IMR-90 (cell line): ENCODE results near the gene TMC8. TPM values are rescaled to one million over a fixed set of nuclear protein-coding genes. Genes with fewer than 3 reads are reported as not detected.

Experiments
- ATAC-seq: fragments of 200-7000 bp; cut with Tn5 transposase; 2 replicates; pipeline ENCODE4 v1.9.1; 2020; ENCODE audit warnings: low read depth, mild to moderate bottlenecking, moderate library complexity
- BruUV-seq: library from RNA; stranded (reverse); fragments of 400-500 nt; replicated peaks from 2 replicates; lab custom pipeline; 2021; lab: Mats Ljungman, UMichigan
- CTCF ChIA-PET: fragments of 300-600 bp; formaldehyde crosslinking; extraction: SDS; loops from one replicate; lab custom pipeline; 2021; ENCODE audit warnings: antibody characterized with exemption; lab: Yijun Ruan, JAX
- POLR2A ChIA-PET: fragments of 300-600 bp; sonication (Branson Sonifier 250); formaldehyde crosslinking; loops from one replicate; lab custom pipeline; 2022; ENCODE audit warnings: antibody characterized with exemption; ENCODE audit not compliant: unreplicated experiment; lab: Charles Lee
- DNase-seq: peaks from one replicate; pipeline ENCODE4 v3.0.0; 2013
- H2AFZ ChIP-seq: replicated peaks from 2 replicates; pipeline ENCODE3; 2013; ENCODE audit warnings: low read length, mild to moderate bottlenecking; ENCODE audit not compliant: poor library complexity
- H2AK5ac ChIP-seq: 2 replicates; pipeline ENCODE4 v1.6.1; 2013; ENCODE audit warnings: low read depth, low read length, inconsistent platforms
- H2AK9ac ChIP-seq: replicated peaks from 2 replicates; pipeline ENCODE3; 2013; ENCODE audit warnings: mild to moderate bottlenecking, low read depth, low read length, moderate library complexity; ENCODE audit not compliant: poor library complexity
- H2BK120ac ChIP-seq: 2 replicates; pipeline ENCODE4 v1.6.1; 2013; ENCODE audit warnings: low read depth, low read length, inconsistent platforms
- H2BK15ac ChIP-seq: 3 replicates; pipeline ENCODE4 v1.6.1; 2013; ENCODE audit warnings: low read depth, low read length, inconsistent platforms
- H2BK20ac ChIP-seq: 2 replicates; pipeline ENCODE4 v1.6.1; 2013; ENCODE audit warnings: low read depth, mild to moderate bottlenecking, inconsistent platforms, low read length, moderate library complexity
- H2BK5ac ChIP-seq: 2 replicates; pipeline ENCODE4 v1.6.1; 2013; ENCODE audit warnings: mild to moderate bottlenecking, low read depth, low read length, inconsistent platforms; ENCODE audit not compliant: poor library complexity, severe bottlenecking
- H3K14ac ChIP-seq: replicated peaks from 2 replicates; pipeline ENCODE4 v1.6.1; 2013; ENCODE audit warnings: low read depth, low read length, inconsistent platforms
- H3K18ac ChIP-seq: 2 replicates; pipeline ENCODE4 v1.6.1; 2013; ENCODE audit warnings: low read depth, low read length, control low read depth
- H3K23ac ChIP-seq: 2 replicates; pipeline ENCODE4 v1.6.1; 2013; ENCODE audit warnings: low read depth, low read length, inconsistent platforms
- H3K27ac ChIP-seq: 2 replicates; pipeline ENCODE4 v1.5.1; 2013; ENCODE audit warnings: mild to moderate bottlenecking, control low read depth, low read length; ENCODE audit not compliant: insufficient read depth
- H3K27me3 ChIP-seq: 2 replicates; pipeline ENCODE4 v1.6.1; 2013; ENCODE audit warnings: low read length; ENCODE audit not compliant: control insufficient read depth, insufficient read depth
- H3K36me3 ChIP-seq: 2 replicates; pipeline ENCODE4 v1.6.1; 2013; ENCODE audit warnings: low read length, mixed read lengths; ENCODE audit not compliant: control insufficient read depth, insufficient read depth
- H3K4ac ChIP-seq: 2 replicates; pipeline ENCODE4 v1.6.1; 2013; ENCODE audit warnings: low read depth, low read length, inconsistent platforms
- H3K4me1 ChIP-seq: 2 replicates; pipeline ENCODE4 v1.6.1; 2013; ENCODE audit warnings: low read length, mixed read lengths; ENCODE audit not compliant: control insufficient read depth, insufficient read depth
- H3K4me2 ChIP-seq: 2 replicates; pipeline ENCODE4 v1.6.1; 2013; ENCODE audit warnings: low read depth, mild to moderate bottlenecking, control low read depth, low read length, moderate library complexity
- H3K4me3 ChIP-seq: 2 replicates; pipeline ENCODE4 v1.5.1; 2013; ENCODE audit warnings: low read depth, mild to moderate bottlenecking, control low read depth, low read length, moderate library complexity; ENCODE audit not compliant: insufficient read depth
- H3K56ac ChIP-seq: 2 replicates; pipeline ENCODE4 v1.6.1; 2013; ENCODE audit warnings: low read length, inconsistent platforms; ENCODE audit not compliant: insufficient read depth; ENCODE audit errors: extremely low read depth
- H3K79me1 ChIP-seq, 2 experiments: 2 replicates each; pipeline ENCODE4 v1.6.1; 2013; ENCODE audit warnings: low read length in 2 of 2, inconsistent platforms in 1 of 2, low read depth in 1 of 2
- H3K9ac ChIP-seq: 2 replicates; pipeline ENCODE4 v1.6.1; 2013; ENCODE audit warnings: low read depth, low read length, control low read depth
- H3K9me1 ChIP-seq: 2 replicates; pipeline ENCODE4 v1.6.1; 2013; ENCODE audit warnings: low read length, inconsistent platforms; ENCODE audit not compliant: insufficient read depth
- H3K9me3 ChIP-seq: 2 replicates; pipeline ENCODE4 v1.6.1; 2013; ENCODE audit warnings: low read length; ENCODE audit not compliant: control insufficient read depth, insufficient read depth
- H4K20me1 ChIP-seq: 2 replicates; pipeline ENCODE4 v1.6.1; 2013; ENCODE audit warnings: low read length, inconsistent platforms; ENCODE audit not compliant: insufficient read depth
- H4K5ac ChIP-seq: 2 replicates; pipeline ENCODE4 v1.6.1; 2013; ENCODE audit warnings: mild to moderate bottlenecking, low read depth, low read length, control low read depth
- H4K8ac ChIP-seq, 2 experiments: 2 replicates each; pipeline ENCODE4 v1.6.1; 2013; ENCODE audit warnings: low read depth in 2 of 2, low read length in 2 of 2, control low read depth in 1 of 2, inconsistent platforms in 1 of 2
- H4K91ac ChIP-seq: 2 replicates; pipeline ENCODE4 v1.6.1; 2013; ENCODE audit warnings: low read depth, low read length, inconsistent platforms; ENCODE audit not compliant: insufficient read depth
- CEBPB ChIP-seq: IDR thresholded peaks from 2 replicates; pipeline ENCODE4 v1.6.1; 2012; ENCODE audit warnings: low read depth, low read length, improper control_type of control experiment
- CHD1 ChIP-seq: IDR thresholded peaks from 2 replicates; pipeline ENCODE4 v1.6.1; 2012; ENCODE audit warnings: low read depth, low read length, improper control_type of control experiment
- FOS ChIP-seq: fragments of 150-350 bp; IDR thresholded peaks from 2 replicates; pipeline ENCODE4 v1.6.1; 2016; ENCODE audit warnings: low read depth, low read length
- MAFK ChIP-seq: IDR thresholded peaks from 2 replicates; pipeline ENCODE4 v1.6.1; 2012; ENCODE audit warnings: low read depth, low read length, improper control_type of control experiment
- MAZ ChIP-seq: IDR thresholded peaks from 2 replicates; pipeline ENCODE4 v1.6.1; 2012; ENCODE audit warnings: low read depth, mild to moderate bottlenecking, low read length, improper control_type of control experiment, moderate library complexity, borderline replicate concordance
- NFE2L2 ChIP-seq: fragments of 150-350 bp; IDR thresholded peaks from 2 replicates; pipeline ENCODE4 v1.6.1; 2016; ENCODE audit warnings: low read depth, mild to moderate bottlenecking, low read length
- POLR2A ChIP-seq: IDR thresholded peaks from 2 replicates; pipeline ENCODE4 v1.6.1; 2012; ENCODE audit warnings: mild to moderate bottlenecking, low read depth, low read length
- RCOR1 ChIP-seq: IDR thresholded peaks from 2 replicates; pipeline ENCODE4 v1.6.1; 2012; ENCODE audit warnings: mild to moderate bottlenecking, low read length, improper control_type of control experiment; ENCODE audit not compliant: insufficient replicate concordance
- RFX5 ChIP-seq: IDR thresholded peaks from 2 replicates; pipeline ENCODE4 v1.8.0; 2012; ENCODE audit warnings: low read depth, mild to moderate bottlenecking, low read length, moderate library complexity
- SMC3 ChIP-seq: fragments of 150-350 bp; IDR thresholded peaks from 2 replicates; pipeline ENCODE4 v1.6.1; 2016; ENCODE audit warnings: low read depth, mild to moderate bottlenecking, antibody characterized with exemption, low read length, moderate library complexity
- WGBS, 2 experiments: methylation state at CpG; one replicate each; pipeline versions ENCODE4 v1.1.5 to v1.1.7; 2013; ENCODE audit warnings: missing lambda C conversion rate in 2 of 2; ENCODE audit not compliant: insufficient read length in 1 of 2; ENCODE audit errors: extremely low coverage in 2 of 2; 5-methylcytosine and 5-hydroxymethylcytosine counted together
- dilution Hi-C: fragments of 300-500 bp; cut with HindIII; formaldehyde crosslinking; loops from one replicate; pipeline ENCODE4 v1.14.3; 2018; ENCODE audit warnings: low sequenced_read_pairs; ENCODE audit not compliant: unreplicated experiment
- in situ Hi-C: fragments of 300-500 bp; cut with MboI; formaldehyde crosslinking; loops from 3 replicates; pipeline ENCODE4 v1.14.3; 2019; ENCODE audit warnings: low sequenced_read_pairs, inconsistent platforms, mixed read lengths
- intact Hi-C: fragments of 100-400 bp; cut with micrococcal nuclease; formaldehyde crosslinking; loops from 2 replicates; pipeline ENCODE4 v1.10.0; 2022
- polyA plus RNA-seq, 3 experiments: library from polyadenylated mRNA; depleted of rRNA; stranded (reverse); fragments of >200 nt; gene quantifications; 2 replicates each; pipeline ENCODE4 v1.2.3, GENCODE V29; 2012; ENCODE audit warnings: low replicate concordance in 1 of 3
- total RNA-seq: library from RNA; depleted of rRNA; stranded (reverse); fragments of >200 nt; gene quantifications from 2 replicates; pipeline ENCODE4 v1.2.3, GENCODE V29; 2012
- TF ChIP-seq, protein P1 (sequence below): conservative IDR thresholded peaks from 2 replicates; pipeline ENCODE4 v1.5.1; 2012; ENCODE audit warnings: mild to moderate bottlenecking, low read depth, low read length, improper control_type of control experiment
- TF ChIP-seq, protein P2 (sequence below): fragments of 150-350 bp; IDR thresholded peaks from 2 replicates; pipeline ENCODE4 v1.6.1; 2016; ENCODE audit warnings: low read depth, mild to moderate bottlenecking, low read length, moderate library complexity, borderline replicate concordance

TMC8 gene
- total and polyA plus RNA-seq, 2 of the 4 experiments (the other 2 are of a cell fraction) = not detected

DNA sequence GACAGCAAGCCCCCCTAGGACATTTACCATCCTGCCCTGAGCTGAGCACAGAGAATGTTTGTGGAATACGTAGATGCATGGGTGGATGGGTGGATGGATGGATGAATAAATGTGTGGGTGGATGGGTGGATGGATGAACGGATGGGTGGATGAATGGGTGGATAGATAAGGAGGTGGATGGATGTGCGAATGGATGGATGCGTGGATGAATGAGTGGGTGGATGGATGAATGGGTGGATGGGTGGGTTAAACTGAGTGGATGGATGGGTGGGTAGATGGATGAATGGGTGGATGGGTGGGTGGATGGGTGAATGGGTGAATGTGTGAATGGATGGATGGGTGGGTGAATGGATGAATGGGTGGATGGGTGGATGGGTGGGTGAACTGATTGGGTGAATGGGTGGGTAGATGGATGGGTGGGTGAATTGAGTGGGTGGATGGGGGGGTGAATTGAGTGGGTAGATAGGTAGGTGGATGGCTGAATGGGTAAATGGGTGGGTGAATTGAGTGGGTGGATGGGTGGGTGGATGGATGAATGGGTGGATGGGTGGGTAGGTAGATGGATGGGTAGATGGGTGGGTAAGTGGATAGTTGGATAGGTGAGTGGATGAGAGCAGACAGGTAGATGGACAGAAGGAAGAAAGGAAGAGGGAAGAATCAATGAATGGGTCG is 7.2 kb upstream of the TMC8 start:
- Histone ChIP-seq H2AK5ac (no peak overlapping the region), H3K27me3 (peaks cover 19% of the 10 kb centered on the region), H3K9me1 (no peaks in the 10 kb centered on the region), H3K9me3 (no peaks in the 10 kb centered on the region), H3K36me3 (no peaks in the 10 kb centered on the region), H3K4me2 (no peak overlapping the region), H2BK5ac (no peak overlapping the region), H3K27ac (no peak overlapping the region), H3K9ac (no peak overlapping the region), H3K4ac (no peak overlapping the region), H4K8ac (no peak overlapping the region), H3K79me1 (no peaks in the 10 kb centered on the region), H3K4me3 (no peak overlapping the region), H3K23ac (no peak overlapping the region), H3K14ac (no peak overlapping the region), H2BK20ac (no peak overlapping the region), H4K91ac (no peak overlapping the region), H4K20me1 (no peaks in the 10 kb centered on the region), H2BK120ac (no peak overlapping the region), H3K56ac (no peak overlapping the region), H4K5ac (no peak overlapping the region), H2AK9ac (no peak overlapping the region), H2AFZ (no peak overlapping the region), H3K4me1 (peaks cover under 1% of the 10 kb centered on the region; the same call in 1 of the 2 replicates), H3K18ac (no peak overlapping the region), H2BK15ac (no peak overlapping the region)
- ATAC-seq = no peak
- no peak for DNase-seq
- intact Hi-C loops (no loop called here), in situ Hi-C loops (no loop called here), dilution Hi-C loops (no loop called here)
- TF ChIP-seq NFE2L2 = no peak
- TF ChIP-seq, protein P1, sequence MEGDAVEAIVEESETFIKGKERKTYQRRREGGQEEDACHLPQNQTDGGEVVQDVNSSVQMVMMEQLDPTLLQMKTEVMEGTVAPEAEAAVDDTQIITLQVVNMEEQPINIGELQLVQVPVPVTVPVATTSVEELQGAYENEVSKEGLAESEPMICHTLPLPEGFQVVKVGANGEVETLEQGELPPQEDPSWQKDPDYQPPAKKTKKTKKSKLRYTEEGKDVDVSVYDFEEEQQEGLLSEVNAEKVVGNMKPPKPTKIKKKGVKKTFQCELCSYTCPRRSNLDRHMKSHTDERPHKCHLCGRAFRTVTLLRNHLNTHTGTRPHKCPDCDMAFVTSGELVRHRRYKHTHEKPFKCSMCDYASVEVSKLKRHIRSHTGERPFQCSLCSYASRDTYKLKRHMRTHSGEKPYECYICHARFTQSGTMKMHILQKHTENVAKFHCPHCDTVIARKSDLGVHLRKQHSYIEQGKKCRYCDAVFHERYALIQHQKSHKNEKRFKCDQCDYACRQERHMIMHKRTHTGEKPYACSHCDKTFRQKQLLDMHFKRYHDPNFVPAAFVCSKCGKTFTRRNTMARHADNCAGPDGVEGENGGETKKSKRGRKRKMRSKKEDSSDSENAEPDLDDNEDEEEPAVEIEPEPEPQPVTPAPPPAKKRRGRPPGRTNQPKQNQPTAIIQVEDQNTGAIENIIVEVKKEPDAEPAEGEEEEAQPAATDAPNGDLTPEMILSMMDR = no peak
- no peak for TF ChIP-seq MAZ
- TF ChIP-seq RFX5 = no peak
- no peak for TF ChIP-seq CHD1
- no peak for TF ChIP-seq SMC3
- TF ChIP-seq CEBPB = no peak
- TF ChIP-seq RCOR1 = no peak
- TF ChIP-seq MAFK = no peak
- no peak for TF ChIP-seq FOS
- no peak for TF ChIP-seq POLR2A
- TF ChIP-seq, protein P2, sequence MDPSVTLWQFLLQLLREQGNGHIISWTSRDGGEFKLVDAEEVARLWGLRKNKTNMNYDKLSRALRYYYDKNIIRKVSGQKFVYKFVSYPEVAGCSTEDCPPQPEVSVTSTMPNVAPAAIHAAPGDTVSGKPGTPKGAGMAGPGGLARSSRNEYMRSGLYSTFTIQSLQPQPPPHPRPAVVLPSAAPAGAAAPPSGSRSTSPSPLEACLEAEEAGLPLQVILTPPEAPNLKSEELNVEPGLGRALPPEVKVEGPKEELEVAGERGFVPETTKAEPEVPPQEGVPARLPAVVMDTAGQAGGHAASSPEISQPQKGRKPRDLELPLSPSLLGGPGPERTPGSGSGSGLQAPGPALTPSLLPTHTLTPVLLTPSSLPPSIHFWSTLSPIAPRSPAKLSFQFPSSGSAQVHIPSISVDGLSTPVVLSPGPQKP = no peak
- WGBS, 2 experiments = 88 to 100% methylated on average over 3 to 4 of the region's 5 CpGs
- ChIA-PET CTCF (no interaction called here), POLR2A (no interaction called here)
- BruUV-seq = no TSS peak
